ENCODE measurements around the gene CAPZB.

The CAPZB gene

GRCh38 chr1:19385869-19386591, 99.3 kb downstream of the CAPZB start:
- no peak for DNase-seq (ENCODE audit: low read depth in 3 of 3)

- no peak for DNase-seq (ENCODE audit: low read depth in 3 of 3)
These were observed 100.1 kb downstream of the CAPZB start for GRCh38 chr1:19385221-19385620.

DNA sequence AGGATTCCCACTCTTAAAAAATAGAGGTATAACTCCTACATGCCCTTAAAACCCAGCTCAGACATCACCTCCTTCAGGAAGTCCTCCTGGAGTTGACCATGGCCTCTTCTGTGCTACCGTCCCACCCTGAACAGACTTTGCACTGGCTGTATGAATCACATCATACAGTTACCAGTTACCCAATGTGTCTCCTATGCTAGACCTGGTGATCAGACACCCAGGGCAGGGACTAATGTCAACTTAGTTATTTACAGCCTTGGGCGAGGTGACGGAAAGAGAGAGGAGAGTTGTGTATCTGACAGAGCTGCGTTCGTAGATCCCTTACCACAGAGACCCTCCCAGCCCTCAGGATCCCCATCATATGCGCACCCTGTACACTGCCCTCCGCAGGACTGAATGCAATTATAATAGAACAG, 100.6 kb downstream of the CAPZB start:
- no peak for DNase-seq (ENCODE audit: low read depth in 3 of 3)

DNA sequence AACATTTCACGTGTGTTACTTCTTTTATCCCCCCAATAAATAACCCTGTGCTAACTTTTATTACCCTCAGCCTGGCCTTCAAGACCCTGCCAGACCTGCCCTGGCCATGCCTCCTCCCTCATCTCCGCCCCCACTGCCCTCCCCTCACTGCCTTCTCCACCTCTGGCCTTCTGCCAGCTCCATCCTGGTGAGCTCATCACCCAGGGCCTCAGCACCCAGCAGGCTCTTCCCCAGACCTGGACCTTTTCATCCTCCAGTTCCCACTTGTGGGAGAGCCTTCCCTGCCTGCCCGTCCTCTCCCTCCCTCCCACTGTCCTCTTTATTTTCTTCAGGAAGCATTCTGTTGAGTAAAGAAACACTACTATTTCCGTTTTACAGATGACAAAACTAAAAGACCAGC, 101.2 kb downstream of the CAPZB start:
- no peak for DNase-seq (ENCODE audit: low read depth in 3 of 3)

DNA sequence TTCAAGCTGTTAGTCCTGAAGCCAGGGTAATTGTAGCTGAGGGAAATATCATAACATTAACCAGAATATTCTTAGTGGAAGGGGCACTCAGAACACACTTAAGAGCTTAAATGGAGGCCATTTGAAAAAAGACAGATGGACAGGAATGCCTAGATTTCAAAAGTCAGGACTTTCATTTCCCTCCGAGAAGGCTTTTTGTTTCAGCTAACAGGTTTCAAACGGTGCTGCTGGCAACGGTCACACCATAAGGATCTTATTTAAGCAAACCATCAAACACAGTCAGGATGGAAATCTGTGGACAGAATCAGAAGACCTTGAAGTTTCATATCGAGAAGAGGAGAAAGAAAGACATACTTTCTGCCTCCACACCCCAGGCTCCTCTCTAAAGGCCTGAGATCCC, 103.1 kb downstream of the CAPZB start:
- DNase-seq (ENCODE audit: low read depth in 3 of 3): no peak

GRCh38 chr1:19381261-19381660, 104.1 kb downstream of the CAPZB start:
- no peak for DNase-seq (ENCODE audit: low read depth in 3 of 3)

GRCh38 chr1:19377812-19378718, 107.3 kb downstream of the CAPZB start:
- no peak for DNase-seq (ENCODE audit: low read depth in 3 of 3)

DNA sequence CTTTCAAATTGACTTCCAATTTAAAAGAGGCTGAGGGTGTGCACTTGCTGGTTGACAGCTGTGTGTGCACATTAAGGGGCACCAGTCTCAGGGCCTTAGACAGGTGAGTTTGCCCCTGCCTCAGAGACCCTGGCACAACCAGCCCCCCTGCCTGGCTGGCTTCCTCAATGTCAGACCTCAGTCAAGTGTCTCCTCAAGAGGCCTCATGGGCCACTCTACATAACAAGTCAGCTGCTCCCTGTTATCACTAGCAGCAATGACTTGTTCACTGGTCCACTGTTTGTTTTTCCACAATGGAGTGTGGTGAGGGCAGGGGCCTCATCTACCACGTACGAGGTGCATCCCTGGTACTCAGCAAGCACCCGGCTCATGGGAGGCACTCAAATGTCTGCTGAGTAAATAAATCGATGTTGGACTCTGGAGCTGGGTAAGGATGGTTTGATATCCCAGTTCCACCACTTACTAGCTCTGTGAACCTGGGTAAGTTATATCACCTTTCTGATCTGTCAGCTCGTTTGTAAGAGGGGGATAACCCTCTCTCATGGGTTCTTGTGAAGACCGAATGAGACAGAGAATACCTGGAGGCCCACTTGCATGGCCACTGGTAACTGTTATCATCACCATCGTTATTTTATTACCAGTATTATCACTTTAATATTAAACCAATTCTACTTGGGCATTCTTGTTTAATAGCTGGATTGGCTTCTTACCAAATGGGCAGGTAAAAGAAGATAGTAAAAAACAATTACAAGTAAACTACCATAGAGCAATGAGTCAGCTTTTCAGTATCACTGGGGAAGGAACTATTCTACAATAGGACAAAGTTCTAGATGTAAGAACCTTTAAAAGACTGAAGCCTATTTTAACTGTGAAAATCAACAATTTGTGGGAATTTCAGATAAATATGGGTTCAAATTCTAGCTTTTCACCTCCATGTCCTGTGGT, 108.6 kb downstream of the CAPZB start:
- DNase-seq (ENCODE audit: low read depth in 3 of 3): no peak

GRCh38 chr1:19375631-19376400, 109.5 kb downstream of the CAPZB start:
- DNase-seq (ENCODE audit: low read depth in 3 of 3): no peak

GRCh38 chr1:19374926-19375325, 110.4 kb downstream of the CAPZB start:
- no peak for DNase-seq (ENCODE audit: low read depth in 3 of 3)

GRCh38 chr1:19374083-19374801, 111.1 kb downstream of the CAPZB start:
- no peak for DNase-seq (ENCODE audit: low read depth in 3 of 3)

DNA sequence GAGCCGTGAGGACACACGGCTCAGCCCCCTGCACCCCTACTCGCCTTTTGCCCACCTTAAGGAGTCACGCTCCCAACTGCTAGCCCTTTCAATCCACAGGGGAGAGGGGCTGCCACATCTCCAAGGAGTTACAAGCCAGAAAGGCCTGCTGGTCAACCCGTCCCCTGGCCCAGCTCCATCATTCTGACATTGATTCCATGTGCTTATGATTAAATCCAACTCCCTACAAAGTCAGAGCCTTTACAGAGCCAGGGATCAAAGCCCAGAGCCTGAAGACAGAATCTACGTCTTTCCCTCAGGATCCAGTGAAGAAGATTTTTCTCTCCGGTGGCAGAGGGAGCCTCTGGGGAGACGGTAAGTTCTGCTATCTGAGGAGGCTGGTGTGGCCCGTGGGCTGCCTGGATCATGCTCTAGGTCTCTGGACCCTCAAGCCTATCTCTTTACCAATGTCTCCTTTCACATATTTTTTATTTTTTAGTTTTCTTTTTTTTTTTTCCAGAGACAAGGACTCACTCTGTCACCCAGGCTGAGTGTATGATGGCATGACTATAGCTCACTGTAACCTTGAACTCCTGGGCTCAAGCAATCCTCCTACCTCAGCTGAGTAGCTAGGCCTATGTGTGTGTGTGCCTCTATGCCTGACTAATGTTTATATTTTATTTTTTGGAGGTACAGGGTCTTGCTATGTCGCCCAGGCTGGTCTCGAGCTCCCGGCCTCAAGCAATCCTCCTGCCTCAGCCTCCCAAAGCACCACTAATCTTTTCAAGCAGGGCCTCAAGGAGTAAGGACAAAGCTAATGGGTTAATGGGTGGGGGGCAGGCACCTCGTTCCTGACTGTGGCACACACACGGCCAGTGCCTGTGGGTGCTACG, 111.9 kb downstream of the CAPZB start:
- DNase-seq (ENCODE audit: low read depth in 3 of 3): no peak

GRCh38 chr1:19372602-19373001, 112.7 kb downstream of the CAPZB start:
- no peak for DNase-seq (ENCODE audit: low read depth in 3 of 3)

- no peak for DNase-seq (ENCODE audit: low read depth in 3 of 3)
These were observed 113.2 kb downstream of the CAPZB start for GRCh38 chr1:19372136-19372514.

DNA sequence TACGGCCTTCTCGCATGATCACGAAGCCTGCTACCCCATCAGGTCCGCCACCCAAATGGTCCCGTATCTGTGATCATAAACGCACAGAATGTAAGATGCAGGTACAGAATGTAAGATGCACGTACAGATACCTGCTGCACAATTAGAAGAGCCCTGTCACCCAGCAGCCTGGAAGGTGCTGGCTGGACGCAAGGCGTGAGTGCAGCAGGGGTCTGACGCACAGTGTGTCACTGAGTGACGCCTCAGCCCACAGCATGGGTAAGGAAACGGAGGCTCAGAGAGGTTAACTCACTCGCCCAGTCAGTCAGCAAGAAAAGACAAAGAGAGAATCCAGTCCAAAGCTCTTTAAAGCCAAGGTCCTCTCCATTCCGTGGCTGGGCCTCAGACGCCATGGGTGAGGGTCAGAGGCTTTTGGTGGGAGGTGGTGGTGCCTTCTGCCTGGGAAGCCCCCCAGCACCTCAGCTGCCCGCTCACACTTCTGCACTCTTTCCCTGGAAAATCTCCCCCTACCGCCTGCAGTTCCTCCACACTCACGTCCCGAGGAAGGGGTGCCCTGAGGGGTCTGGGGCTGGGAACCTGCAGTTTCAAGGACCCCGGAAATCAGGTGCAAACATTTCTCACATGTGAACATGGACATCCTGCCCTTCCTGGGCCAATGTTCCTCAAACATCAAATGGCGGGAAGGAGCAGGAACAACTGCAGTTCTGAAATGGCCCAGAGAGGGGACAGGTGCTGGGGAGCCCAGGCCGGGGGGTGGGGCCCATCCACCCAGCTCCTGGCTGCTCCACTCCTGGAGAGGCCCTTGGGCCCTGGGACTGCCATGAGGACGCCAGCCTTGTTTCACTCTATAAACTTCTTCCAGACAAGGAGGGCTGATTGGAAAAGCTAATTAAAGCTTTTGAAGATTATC, 113.9 kb downstream of the CAPZB start:
- DNase-seq (ENCODE audit: low read depth in 3 of 3): no peak

DNA sequence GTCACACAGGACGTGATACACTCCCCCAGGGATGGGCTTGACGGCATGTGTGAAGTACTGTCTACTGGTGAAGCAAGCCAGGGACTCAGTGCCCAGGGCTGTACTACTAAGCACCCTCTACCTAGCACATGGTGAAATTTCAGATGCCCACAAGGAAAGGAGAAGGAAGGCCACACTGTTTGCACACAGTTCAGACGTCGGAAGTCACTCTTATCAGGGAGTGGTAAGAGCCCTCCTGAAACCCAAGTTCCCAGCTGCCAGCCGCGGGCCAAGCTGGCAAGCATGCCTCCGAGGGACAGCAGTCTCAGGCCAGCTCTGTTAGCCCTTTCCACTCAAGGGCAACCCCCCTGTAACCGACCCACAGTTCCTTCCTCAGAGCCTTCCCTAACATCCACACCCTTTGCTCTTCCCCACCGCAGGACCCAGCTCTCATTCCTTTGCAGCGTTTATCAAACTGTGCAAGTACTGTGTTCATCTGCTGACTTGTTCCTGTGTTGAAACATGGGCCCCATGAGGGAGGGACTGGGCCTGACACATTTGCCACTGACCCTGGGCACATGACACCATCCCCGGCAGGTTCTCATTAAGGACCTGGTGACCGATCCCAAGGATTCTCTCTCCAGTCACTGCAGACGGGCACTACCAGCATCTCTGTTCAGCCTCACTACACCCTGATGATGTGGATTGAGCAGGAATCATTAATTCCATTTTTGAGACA, 114.7 kb downstream of the CAPZB start:
- DNase-seq (ENCODE audit: low read depth in 3 of 3): no peak

DNA sequence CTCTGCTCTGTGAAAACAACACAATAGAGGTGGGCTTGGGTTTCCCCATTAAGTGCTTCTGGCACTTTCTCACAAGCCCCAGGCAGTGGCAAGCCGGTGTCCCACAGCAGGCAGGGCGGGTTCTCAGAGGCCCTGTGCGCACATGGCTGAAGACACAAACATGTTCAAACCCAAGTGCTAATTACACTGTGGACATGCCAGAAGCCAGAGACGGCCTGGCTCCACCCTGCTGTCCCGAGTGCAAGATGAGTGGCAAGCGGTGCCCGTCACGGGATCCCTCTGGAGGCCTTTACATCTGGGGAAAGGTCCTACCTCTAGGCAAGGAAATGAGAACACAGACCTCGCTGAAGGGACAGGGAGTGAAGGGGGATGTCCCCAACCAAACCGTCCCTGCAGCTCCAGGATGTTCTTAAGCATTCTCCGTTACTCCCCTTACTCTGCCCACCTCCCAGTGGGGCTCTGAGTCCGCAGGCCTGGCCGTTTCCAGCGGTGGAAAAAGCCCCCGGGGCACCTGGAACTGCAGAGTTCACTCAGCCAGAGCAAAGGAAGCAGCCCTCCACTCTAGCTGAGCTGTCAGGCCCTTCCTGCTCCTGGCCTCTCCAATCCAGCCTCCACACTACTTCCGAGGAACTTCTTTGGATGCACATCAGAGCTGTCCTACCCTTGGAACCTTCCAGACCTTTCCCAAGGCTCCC, 115.8 kb downstream of the CAPZB start:
- no peak for DNase-seq (ENCODE audit: low read depth in 3 of 3)

Data from stimulated activated CD4-positive, alpha-beta T cell treated with anti-CD3 and anti-CD28 coated beads, TNF-alpha, amount 100 ng/mL, for 4 hours (primary cell).